B cell (primary cell): ENCODE measurements around the gene CABP2. TPM values are rescaled to one million over a fixed set of nuclear protein-coding genes. Genes with fewer than 3 reads are reported as not detected.

ENCODE experiments used
- ATAC-seq: fragments of 200-7000 bp; cut with Tn5 transposase; one replicate; pipeline ENCODE4 v1.10.0; 2021; ENCODE audit warnings: low read depth, mild to moderate bottlenecking, moderate number of reproducible peaks, moderate library complexity
- CTCF ChIA-PET: fragments of 350-600 bp; sonication (Branson Sonifier 250); formaldehyde crosslinking; loops from one replicate; lab custom pipeline; 2021; ENCODE audit warnings: antibody characterized with exemption, inconsistent platforms; lab: Charles Lee
- POLR2A ChIA-PET: fragments of 350-600 bp; sonication (Branson Sonifier 250); formaldehyde crosslinking; loops from one replicate; lab custom pipeline; 2021; ENCODE audit warnings: antibody characterized with exemption; lab: Charles Lee
- DNase-seq: peaks from one replicate; pipeline ENCODE4 v3.0.0; 2013
- H2AFZ ChIP-seq: 2 replicates; pipeline ENCODE4 v1.6.1; 2012; ENCODE audit warnings: mild to moderate bottlenecking, low read depth, low read length; ENCODE audit not compliant: insufficient read depth, poor library complexity, severe bottlenecking
- H3K27ac ChIP-seq, 2 donors: 1 replicate in 1 of 2; 2 replicates in 1 of 2; pipeline ENCODE4 v1.5.1; 2012 to 2013; ENCODE audit warnings: low read length in 2 of 2, mild to moderate bottlenecking in 2 of 2, moderate library complexity in 1 of 2
- H3K27me3 ChIP-seq, 4 experiments: fragments of 200-600 bp in 1 of 4; sonication (generic) in 1 of 4; replicated peaks in 1 of 4; 1 replicate in 2 of 4; 2 replicates in 2 of 4; pipeline versions ENCODE4 v1.6.1 to v1.7.0; 2013 to 2016; ENCODE audit warnings: low read length in 3 of 4, mild to moderate bottlenecking in 2 of 4, mixed read lengths in 1 of 4, moderate library complexity in 1 of 4; ENCODE audit not compliant: insufficient read depth in 4 of 4, control insufficient read depth in 3 of 4; ENCODE audit errors: control extremely low read depth in 1 of 4
- H3K36me3 ChIP-seq, 2 experiments: replicated peaks in 1 of 2; 1 replicate in 1 of 2; 2 replicates in 1 of 2; pipeline versions ENCODE4 v1.6.1 to v1.7.1; 2013; ENCODE audit warnings: low read length in 1 of 2; ENCODE audit not compliant: insufficient read depth in 2 of 2, control insufficient read depth in 1 of 2; ENCODE audit errors: control extremely low read depth in 1 of 2, extremely low read depth in 1 of 2
- H3K4me1 ChIP-seq, 2 donors: fragments of 200-600 bp in 1 of 2; sonication (generic) in 1 of 2; 1 replicate in 1 of 2; 2 replicates in 1 of 2; pipeline versions ENCODE4 v1.5.1 to v1.6.1; 2013 to 2017; ENCODE audit warnings: low read length in 2 of 2; ENCODE audit not compliant: control insufficient read depth in 2 of 2, insufficient read depth in 2 of 2
- H3K4me2 ChIP-seq: replicated peaks from 2 replicates; pipeline ENCODE3; 2012; ENCODE audit warnings: mild to moderate bottlenecking, low read depth, low read length; ENCODE audit not compliant: poor library complexity, severe bottlenecking
- H3K4me3 ChIP-seq, 5 experiments: fragments of 200-600 bp in 1 of 5; sonication (generic) in 1 of 5; 1 replicate in 3 of 5; 2 replicates in 2 of 5; pipeline versions ENCODE4 v1.5.1 to v1.7.0; 2011 to 2016; ENCODE audit warnings: low read length in 4 of 5, mild to moderate bottlenecking in 4 of 5, low read depth in 2 of 5, control low read depth in 1 of 5, moderate library complexity in 1 of 5; ENCODE audit not compliant: insufficient read depth in 1 of 5; ENCODE audit errors: control extremely low read depth in 1 of 5, extremely low read depth in 1 of 5
- H3K79me2 ChIP-seq: fragments of 200-600 bp; sonication (generic); one replicate; pipeline ENCODE4 v1.6.0; 2016; ENCODE audit warnings: low read length; ENCODE audit not compliant: control insufficient read depth, insufficient read depth
- H3K9ac ChIP-seq: fragments of 200-600 bp; sonication (generic); 2 replicates; pipeline ENCODE4 v1.6.1; 2017; ENCODE audit warnings: mild to moderate bottlenecking, low read length, moderate library complexity
- H3K9me3 ChIP-seq, 3 donors: one replicate each; pipeline versions ENCODE4 v1.6.1 to v1.7.1; 2013; ENCODE audit warnings: low read length in 2 of 3; ENCODE audit not compliant: control insufficient read depth in 2 of 3, insufficient read depth in 1 of 3; ENCODE audit errors: control extremely low read depth in 1 of 3
- H4K20me1 ChIP-seq: 2 replicates; pipeline ENCODE4 v1.6.0; 2012; ENCODE audit warnings: mild to moderate bottlenecking, low read length; ENCODE audit not compliant: insufficient read depth, control insufficient read depth, poor library complexity, severe bottlenecking
- H3K27ac Mint-ChIP-seq: one replicate; pipeline ENCODE4 v1.8.0; 2021; ENCODE audit warnings: mixed read lengths
- H3K27me3 Mint-ChIP-seq: one replicate; pipeline ENCODE4 v1.8.0; 2021; ENCODE audit warnings: mixed read lengths
- H3K4me1 Mint-ChIP-seq: one replicate; pipeline ENCODE4 v1.8.0; 2021; ENCODE audit warnings: mixed read lengths
- H3K4me3 Mint-ChIP-seq: one replicate; pipeline ENCODE4 v1.8.0; 2021; ENCODE audit warnings: mixed read lengths
- H3K9me3 Mint-ChIP-seq: one replicate; pipeline ENCODE4 v1.8.0; 2022; ENCODE audit warnings: mixed read lengths; ENCODE audit not compliant: insufficient read depth
- EZH2 ChIP-seq: IDR thresholded peaks from 2 replicates; pipeline ENCODE4 v1.6.1; 2012; ENCODE audit warnings: borderline replicate concordance, low read depth, mild to moderate bottlenecking, moderate library complexity, low read length; ENCODE audit not compliant: insufficient read depth, poor library complexity, severe bottlenecking
- WGBS: methylation state at CpG from one replicate; pipeline ENCODE4 v1.1.5; 2013; ENCODE audit warnings: missing lambda C conversion rate; ENCODE audit not compliant: insufficient coverage; 5-methylcytosine and 5-hydroxymethylcytosine counted together
- intact Hi-C: fragments of 100-400 bp; cut with micrococcal nuclease; formaldehyde crosslinking; loops from one replicate; pipeline ENCODE4 v1.10.0; 2022
- polyA plus RNA-seq: library from polyadenylated mRNA; depleted of rRNA; stranded (reverse); fragments of >200 nt; gene quantifications from 2 replicates; pipeline ENCODE4 v1.2.3, GENCODE V29; 2012
- total RNA-seq, 2 donors: library from RNA; stranded (reverse); fragments of 120-200 nt in 1 of 2; gene quantifications; 1 replicate in 1 of 2; 2 replicates in 1 of 2; pipeline versions ENCODE4 v1.2.3 to v1.2.4, GENCODE V29; 2013 to 2022
- TF ChIP-seq, protein P1 (sequence below): fragments of 200-600 bp; IDR thresholded peaks from one replicate; pipeline ENCODE4 v1.8.0; 2022; ENCODE audit warnings: antibody characterized with exemption, mild to moderate bottlenecking

CABP2 gene
- total and polyA plus RNA-seq, 2 donors (not counting 1 experiment from before 2014, with no cell fraction given) = not detected

DNA sequence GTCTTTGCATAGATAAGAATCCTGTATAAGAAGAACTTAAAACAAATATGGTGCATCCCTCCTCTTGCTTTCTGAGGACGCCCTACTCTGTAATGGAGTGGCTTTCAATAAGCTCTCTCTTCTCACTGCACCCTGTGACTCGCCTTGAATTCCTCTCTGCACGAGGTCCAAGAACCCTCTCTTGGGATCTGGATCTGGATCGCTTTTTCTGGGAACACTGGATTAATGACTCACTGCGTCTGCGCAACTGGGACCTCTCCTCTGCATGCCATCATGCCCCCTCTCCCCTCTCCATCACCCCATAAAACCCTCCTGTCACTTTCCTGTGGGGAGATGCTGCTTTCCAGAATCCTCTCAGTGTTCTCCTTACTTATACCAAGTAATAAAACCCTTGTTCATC, 15.1 kb upstream of the CABP2 start:
- Histone ChIP-seq H3K36me3 (no peaks in the 10 kb centered on the region), H3K79me2 (no peaks in the 10 kb centered on the region), H3K4me1 (no peaks in the 10 kb centered on the region), H3K4me3 (no peak overlapping the region), H3K27ac (no peak overlapping the region), H3K9me3 (peaks cover 0 to 13% (median 12%) of the 10 kb centered on the region in 3 donors), H3K27me3 (peaks cover 0 to 2% (median 0%) of the 10 kb centered on the region in 4 experiments), H4K20me1 (no peaks in the 10 kb centered on the region), H3K4me2 (no peak overlapping the region), H2AFZ (no peak overlapping the region), H3K9ac (no peak overlapping the region)
- no peak for DNase-seq
- H3K27me3 Mint-ChIP-seq = peaks cover 6% of the 10 kb centered on the region
- no peaks in the 10 kb centered on the region for H3K4me1 Mint-ChIP-seq
- 75% methylated on average over 3 of the region's 6 CpGs for WGBS
- ChIA-PET POLR2A (no interaction called here), CTCF (no interaction called here)
- no peak for ATAC-seq
- no peak overlapping the region for H3K27ac Mint-ChIP-seq
- TF ChIP-seq, protein P1, sequence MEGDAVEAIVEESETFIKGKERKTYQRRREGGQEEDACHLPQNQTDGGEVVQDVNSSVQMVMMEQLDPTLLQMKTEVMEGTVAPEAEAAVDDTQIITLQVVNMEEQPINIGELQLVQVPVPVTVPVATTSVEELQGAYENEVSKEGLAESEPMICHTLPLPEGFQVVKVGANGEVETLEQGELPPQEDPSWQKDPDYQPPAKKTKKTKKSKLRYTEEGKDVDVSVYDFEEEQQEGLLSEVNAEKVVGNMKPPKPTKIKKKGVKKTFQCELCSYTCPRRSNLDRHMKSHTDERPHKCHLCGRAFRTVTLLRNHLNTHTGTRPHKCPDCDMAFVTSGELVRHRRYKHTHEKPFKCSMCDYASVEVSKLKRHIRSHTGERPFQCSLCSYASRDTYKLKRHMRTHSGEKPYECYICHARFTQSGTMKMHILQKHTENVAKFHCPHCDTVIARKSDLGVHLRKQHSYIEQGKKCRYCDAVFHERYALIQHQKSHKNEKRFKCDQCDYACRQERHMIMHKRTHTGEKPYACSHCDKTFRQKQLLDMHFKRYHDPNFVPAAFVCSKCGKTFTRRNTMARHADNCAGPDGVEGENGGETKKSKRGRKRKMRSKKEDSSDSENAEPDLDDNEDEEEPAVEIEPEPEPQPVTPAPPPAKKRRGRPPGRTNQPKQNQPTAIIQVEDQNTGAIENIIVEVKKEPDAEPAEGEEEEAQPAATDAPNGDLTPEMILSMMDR = no peak
- TF ChIP-seq EZH2 = no peak
- no peak overlapping the region for H3K4me3 Mint-ChIP-seq
- intact Hi-C loops = loop anchor here (10.0 kb wide), 1 partner anchor 884 kb away; no protein-coding TSS in a partner anchor
- peaks cover 5% of the 10 kb centered on the region for H3K9me3 Mint-ChIP-seq

- peaks cover 0 to 13% (median 13%) of the 10 kb centered on the region in 3 donors for H3K9me3 ChIP-seq
- ATAC-seq (no peak), DNase-seq (no peak)
- H3K79me2 ChIP-seq = no peaks in the 10 kb centered on the region
- TF ChIP-seq EZH2 = no peak
- TF ChIP-seq, protein P1 = no peak
- Mint-ChIP-seq H3K27ac (no peak overlapping the region), H3K4me3 (no peak overlapping the region), H3K9me3 (peaks cover 5% of the 10 kb centered on the region), H3K4me1 (no peaks in the 10 kb centered on the region), H3K27me3 (peaks cover 6% of the 10 kb centered on the region)
- no peak overlapping the region for H3K27ac ChIP-seq
- H3K4me3 ChIP-seq = no peak overlapping the region
- 100% methylated on average over 1 of the region's 1 CpG for WGBS
- no peak overlapping the region for H3K4me2 ChIP-seq
- no peaks in the 10 kb centered on the region for H3K36me3 ChIP-seq
- intact Hi-C loops = loop anchor here (10.0 kb wide), 1 partner anchor 881 kb away; no protein-coding TSS in a partner anchor
- ChIA-PET POLR2A (no interaction called here), CTCF (no interaction called here)
- no peak overlapping the region for H3K9ac ChIP-seq
- H4K20me1 ChIP-seq = no peaks in the 10 kb centered on the region
- peaks cover 0 to 3% (median 0%) of the 10 kb centered on the region in 4 experiments for H3K27me3 ChIP-seq
- H2AFZ ChIP-seq = no peak overlapping the region
- H3K4me1 ChIP-seq = no peaks in the 10 kb centered on the region
These were observed 12.3 kb upstream of the CABP2 start for GRCh38 chr11:67535561-67535960.
